Left lobe of liver (tissue), 2 donors: Measurements from ENCODE around the gene PTGS1. TPM values are rescaled to one million over a fixed set of nuclear protein-coding genes. Genes with fewer than 3 reads are reported as not detected.
A peak's percentile ranks its signal among the peaks of the same experiment; 100 is the strongest.
"Not testable (repeated sequence)": the region's sequence is repeated elsewhere in the genome, so short reads cannot be mapped to it uniquely, and the experiment has no call there.

Experiments
- ATAC-seq: fragments of 200-7000 bp; cut with Tn5 transposase; one replicate; pipeline ENCODE4 v1.9.1; 2020; ENCODE audit warnings: mild to moderate bottlenecking, moderate library complexity
- DNase-seq: peaks from one replicate; pipeline ENCODE4 v3.0.0-alpha.2; 2020; ENCODE audit warnings: low spot score
- total RNA-seq: library from RNA; stranded (reverse); gene quantifications from one replicate; pipeline ENCODE4 v1.2.1, GENCODE V29; 2021
- donor health status: DM: no; HTN: no; CAD: no; lungs with moderate emphysema.
- donor health status: DM: no; HTN: yes; CAD: no.

Gene PTGS1
- total RNA-seq, 1 donor from 2014 or later = 2.0 TPM

DNA sequence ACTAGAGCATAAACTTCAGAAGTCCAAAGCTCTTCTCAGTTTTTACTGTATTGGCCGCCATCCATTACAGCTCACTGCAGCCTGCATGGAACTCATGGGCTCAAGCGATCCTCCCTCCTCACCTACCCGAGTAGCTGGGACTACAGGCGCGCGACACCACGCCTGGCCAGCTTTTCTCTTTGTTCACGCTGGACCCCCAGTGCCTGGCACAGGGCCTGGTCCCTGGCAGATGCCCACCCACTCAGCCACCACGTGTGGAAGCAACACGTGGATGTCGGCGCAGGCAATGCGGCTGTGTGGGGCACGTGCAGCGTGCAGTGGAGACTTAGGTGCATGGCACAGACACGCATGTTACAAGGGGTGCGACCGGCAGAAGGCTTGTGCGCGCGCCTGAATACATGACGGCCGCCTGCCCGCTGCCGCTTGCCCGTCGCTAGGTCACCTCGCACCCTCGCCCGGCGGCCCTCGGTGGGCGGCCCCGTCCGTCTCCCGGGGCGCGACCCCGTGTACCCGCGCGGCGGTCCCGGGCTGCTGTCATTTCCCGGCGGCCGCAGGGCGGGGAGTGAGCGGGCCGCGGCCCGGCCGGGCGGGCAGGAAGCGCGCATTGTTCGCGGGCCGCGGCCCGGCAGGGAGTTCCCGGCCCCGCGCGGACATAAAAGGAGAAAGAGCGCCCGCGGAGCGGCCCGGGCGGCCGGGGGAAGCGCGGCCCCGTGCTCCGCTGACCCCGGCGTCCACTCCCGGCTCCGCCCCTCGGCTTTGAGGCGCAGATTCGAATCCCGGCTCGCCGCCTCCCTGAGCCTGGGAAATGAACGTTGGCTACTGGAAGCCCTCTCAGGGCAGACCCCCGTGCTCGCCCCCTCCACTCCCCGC, 24.1 kb upstream of the PTGS1 start:
- DNase-seq (peak; percentile 63), ATAC-seq (peak; percentile 78)

GRCh38 chr9:122347348-122348287, 23.2 kb upstream of the PTGS1 start:
- no peak for DNase-seq
- ATAC-seq = peak; percentile 19

DNA sequence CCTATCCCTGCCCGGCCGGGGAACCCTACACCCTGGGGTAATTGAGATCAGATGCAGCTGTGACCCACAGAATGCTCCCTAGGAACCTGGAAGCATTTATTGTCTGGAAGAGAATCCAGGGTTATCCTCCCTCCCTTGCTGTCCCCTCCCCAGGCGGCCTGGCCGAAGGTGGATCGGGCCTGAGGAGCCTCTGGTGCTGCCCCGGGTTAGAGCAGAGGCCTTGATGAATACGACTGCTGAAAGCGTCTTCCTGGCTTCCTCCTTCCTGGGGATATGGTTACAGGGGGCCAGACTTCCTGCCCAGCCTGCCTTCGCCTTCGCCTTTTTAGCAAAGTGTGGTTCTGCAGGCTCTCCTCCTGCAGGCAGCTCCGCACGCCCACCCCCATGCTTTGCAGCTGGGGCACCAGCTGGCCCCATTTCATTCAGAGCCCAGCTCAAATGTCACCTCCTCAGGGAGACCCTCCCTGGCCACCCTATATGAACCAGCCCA, 22.5 kb upstream of the PTGS1 start:
- ATAC-seq = no peak
- DNase-seq = no peak

- no peak for DNase-seq
- ATAC-seq = no peak
These were observed 22.0 kb upstream of the PTGS1 start for GRCh38 chr9:122348791-122349190.

DNA sequence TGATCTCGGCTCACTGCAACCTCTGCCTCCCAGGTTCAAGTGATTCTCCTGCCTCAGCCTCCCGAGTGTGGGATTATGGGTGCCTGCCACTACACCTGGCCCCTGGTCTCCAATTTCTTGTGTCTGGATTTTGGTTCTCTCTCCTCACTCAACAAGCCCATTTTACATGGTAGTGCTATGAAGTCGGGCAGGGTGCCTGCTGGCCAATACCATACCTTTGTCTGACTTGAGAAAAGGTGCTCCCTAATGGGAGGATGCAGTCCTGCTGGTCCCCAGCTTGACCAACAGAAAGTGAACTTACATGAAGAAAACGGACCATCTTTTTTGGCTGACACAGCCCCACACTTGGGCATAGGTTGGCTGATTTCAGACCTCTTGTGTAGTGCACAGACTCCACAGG, 21.6 kb upstream of the PTGS1 start:
- no peak for ATAC-seq
- DNase-seq = no peak

DNA sequence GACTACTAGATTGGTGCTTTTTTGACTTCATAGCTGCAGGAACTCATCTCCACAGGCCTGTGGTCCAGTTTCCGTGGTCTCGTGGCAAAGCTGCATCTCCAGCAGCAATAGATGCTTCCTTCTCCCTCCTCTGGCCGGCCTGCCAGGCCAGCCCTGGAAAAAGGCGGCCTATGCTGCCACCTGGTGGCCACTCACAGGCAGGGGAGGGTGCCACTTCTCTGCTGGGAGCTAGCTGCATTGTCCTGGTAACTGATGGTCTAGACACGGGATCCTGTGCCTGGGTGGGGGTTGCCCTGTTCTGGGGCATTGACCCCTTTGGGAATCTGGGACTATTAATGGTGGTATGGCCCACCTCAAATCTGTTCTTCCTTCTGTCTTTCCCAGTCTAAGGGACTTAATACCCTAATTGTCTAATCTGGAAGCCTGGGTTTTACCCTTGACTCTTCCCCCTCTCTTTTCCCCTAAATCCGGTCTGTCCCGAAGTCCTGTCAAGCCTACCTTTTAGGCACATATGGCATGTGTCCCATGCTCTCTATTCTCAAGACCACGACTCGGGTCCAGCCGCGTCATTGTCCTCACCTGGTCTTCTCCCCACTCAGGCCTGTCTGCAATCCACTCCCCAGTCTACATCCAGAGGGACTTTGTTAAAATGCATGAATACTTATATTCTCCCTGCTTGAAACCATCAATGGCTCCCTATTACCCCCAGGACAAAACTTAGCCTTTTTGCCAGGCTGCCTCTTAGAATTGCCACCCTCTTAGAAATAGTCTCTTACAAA, 20.1 kb upstream of the PTGS1 start:
- ATAC-seq = peak; percentile 88
- peak; percentile 83 for DNase-seq

DNA sequence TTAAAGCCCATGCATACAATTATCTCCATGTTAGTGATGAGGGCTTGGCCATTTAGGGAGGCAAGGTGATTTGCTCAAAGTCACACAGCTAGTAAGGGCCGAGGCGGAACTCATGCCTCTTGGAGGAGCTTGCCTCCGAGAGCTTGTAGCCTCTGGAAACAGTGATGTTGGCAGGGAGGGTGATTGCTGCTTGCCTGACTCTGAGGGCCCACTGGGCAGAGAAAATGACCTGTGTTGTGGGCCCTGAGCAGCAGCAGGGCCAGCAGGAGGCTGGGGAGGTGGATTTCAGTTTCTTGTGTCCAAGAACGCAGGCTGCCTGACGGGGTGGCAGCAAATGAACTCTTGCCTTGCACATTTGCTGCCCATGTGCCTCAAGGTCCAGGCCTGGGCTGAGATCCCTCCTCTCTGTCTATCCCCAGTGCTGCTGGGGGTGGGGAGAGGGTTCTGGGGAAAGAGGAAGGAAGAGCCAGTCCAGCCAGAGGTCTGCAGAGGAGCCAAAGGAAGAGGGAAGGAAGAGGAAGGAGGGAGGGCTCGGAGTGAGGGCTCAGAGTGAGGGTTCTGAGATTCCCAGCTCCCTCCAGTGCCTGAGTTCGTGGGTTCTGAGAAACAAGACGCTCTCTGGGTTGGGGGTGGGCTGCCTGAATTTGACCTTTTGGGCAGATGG, 16.2 kb upstream of the PTGS1 start:
- no peak for DNase-seq
- ATAC-seq = peak; percentile 40

DNA sequence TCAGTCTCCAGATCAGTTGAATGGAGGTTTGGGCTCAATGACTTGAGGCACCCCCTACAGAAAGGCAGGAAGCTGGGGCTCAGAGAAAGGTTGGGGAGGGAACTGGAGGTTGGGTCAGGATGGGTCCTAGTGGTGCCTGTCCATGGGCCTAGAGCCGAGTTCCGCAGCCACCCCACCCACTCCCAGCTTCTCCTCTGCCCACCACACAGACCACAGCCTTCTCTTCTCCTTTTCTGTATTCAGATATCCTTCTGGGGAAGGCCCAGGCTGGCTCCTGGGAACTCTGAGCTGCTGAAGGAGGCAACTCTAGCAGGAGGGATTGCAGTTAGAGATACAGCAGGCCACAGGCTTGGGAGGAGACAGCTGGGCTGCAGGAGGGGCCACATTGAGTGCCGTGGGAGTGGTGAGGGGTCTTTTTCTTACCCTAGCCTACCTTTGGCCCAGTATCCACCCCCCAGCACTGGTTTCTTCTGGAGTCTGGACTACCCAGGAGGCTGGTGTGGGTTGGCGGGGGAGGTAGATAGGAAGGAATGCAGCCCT, 15.4 kb upstream of the PTGS1 start:
- no peak for DNase-seq
- ATAC-seq = no peak

- no peak for ATAC-seq
- no peak for DNase-seq
These were observed 14.2 kb upstream of the PTGS1 start for GRCh38 chr9:122356627-122357026.

DNA sequence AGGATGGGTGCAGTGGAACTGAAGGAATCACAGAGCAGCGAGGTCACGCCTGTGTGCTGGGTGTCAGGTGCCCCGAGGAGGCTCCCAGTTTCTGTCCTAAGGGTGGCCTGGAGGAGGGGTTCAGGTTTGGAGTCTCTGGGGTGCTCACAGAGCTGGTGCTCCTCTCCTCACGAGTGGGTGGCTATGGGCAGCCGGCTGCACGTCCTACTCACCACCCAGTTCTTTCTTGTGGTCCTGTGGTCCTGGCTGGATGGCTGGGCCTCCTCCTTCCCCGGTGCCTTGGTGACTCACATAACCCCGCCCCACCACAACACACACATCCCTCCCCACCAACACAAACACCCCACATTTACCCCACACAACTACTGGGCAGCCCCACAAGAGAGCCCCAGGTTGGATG, 9.9 kb upstream of the PTGS1 start:
- DNase-seq (no peak), ATAC-seq (no peak)

GRCh38 chr9:122363131-122363530, 7.7 kb upstream of the PTGS1 start:
- not testable (repeated sequence) for ATAC-seq, DNase-seq

DNA sequence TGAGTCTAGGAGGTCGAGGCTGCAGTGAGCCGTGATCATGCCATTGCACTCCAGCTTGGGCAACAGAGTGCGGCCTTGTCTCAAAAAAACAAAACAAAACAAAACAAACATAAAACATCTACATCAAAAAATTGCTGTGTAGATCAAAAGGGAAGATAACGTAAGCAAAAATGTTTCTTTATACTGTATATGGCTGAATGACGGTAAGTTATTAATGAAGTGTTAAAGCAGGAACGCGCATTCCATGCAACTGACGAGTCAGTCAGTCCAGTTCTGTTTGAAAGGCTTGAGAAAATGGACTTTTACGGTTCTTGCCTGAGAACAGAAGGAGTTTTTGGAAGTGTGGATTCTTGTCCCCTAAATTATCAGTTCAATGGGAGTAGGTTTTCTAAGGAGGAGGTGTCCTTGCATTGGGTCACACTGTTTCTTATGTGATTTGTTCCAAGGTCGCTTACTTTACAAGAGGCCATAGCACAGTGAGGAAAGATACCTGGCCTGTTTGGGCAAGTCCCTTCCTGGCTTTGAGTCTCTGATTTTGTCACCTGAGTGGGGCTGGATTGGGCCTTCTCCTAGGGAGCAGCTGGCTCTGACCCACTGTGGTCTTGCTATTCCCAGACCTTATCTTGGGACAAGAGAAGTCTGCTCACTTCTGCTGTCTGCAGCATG, 6.6 kb upstream of the PTGS1 start:
- DNase-seq (no peak), ATAC-seq (no peak)

GRCh38 chr9:122364783-122365150, 6.1 kb upstream of the PTGS1 start:
- DNase-seq = no peak
- ATAC-seq = no peak

DNA sequence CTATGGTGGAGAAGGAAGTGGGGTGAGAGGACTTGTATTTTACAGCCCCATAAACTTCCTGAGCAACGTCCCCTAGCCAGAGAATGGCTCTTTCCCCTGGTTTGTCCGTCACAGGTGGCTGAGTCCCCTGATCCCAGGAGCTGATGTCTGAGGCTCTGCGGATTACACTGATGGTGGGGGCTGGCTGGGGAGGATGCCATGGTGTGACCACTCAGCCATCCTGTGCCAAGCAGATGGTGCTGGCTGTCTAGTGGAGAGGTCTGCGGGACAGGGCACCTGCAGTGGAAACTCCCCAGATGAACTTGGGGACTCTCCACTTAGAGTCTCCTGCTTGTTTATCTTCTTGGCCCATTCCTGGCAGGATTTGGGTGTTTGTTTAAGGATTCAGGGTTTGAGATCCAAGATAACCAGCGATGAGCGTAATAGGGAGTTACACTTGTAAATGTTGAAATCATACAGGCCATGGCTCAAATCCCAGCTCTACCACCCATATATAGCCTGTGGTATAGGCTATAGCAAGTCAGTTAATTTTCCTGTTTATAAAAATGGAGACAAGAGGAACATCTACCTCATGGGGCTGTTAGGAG, 4.7 kb upstream of the PTGS1 start:
- DNase-seq = no peak
- ATAC-seq = no peak

- no peak for DNase-seq
- no peak for ATAC-seq
These were observed 3.8 kb upstream of the PTGS1 start for GRCh38 chr9:122367065-122367464.

- ATAC-seq (no peak), DNase-seq (no peak)
These were observed 2.9 kb upstream of the PTGS1 start for GRCh38 chr9:122367774-122368460.

GRCh38 chr9:122368642-122369041, 2.2 kb upstream of the PTGS1 start:
- no peak for ATAC-seq
- no peak for DNase-seq

DNA sequence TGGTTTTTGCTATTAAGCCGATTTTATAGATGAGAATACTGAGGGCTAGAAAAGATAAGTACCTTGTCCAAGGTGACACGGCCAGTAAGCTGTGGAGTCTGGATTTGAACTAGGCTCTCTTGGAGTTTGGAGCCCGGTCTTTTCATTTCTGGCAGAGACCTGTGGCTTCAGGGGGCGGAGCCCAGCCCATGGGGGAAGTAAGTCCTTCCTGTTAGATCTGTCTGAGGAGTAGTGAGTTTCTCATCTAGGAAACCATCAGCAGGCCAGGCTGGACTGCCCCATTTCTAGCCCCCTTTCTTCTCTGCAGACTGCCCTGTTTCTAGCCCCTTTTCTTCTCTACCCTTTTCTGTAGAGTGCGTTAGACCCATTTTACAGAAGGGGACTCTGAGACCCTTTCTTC, 521 bp upstream of the PTGS1 start:
- no peak for DNase-seq
- ATAC-seq = peak; percentile 43

- no peak for ATAC-seq
- no peak for DNase-seq
These were observed 1.0 kb downstream of the PTGS1 start for GRCh38 chr9:122371846-122372245.
